NCI-H524 treated with DMSO at 0.1 percent for 48 hours (cell line): Measurements from ENCODE around the gene ZC3H4.

ENCODE experiments used
- DNase-seq: peaks from one replicate; lab custom pipeline; 2025; lab: John Stamatoyannopoulos, UW

Gene ZC3H4

DNA sequence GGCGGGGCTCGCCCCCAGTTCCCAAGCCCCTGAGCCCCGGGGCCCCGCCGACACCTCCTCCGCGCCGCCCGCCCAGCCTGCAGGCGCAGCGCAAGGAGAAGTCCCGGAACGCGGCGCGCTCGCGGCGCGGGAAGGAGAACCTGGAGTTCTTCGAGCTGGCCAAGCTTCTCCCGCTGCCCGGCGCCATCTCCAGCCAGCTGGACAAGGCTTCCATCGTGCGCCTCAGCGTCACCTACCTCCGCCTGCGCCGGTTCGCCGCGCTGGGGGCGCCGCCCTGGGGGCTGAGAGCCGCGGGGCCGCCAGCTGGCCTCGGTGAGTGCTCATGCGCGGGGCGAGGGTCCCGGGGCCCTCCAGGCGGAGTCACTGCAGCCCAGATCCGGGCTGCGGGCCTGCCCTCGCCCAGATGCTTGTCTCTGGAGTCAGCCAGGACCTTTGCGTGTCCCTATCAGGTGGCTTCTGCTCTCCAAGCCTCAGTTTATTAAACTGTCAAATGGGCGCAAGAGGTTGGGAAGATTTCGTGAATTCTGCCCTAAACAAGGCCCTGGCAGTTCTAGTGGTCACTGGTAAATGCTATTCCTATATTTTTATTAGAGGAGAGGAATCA is 91.9 kb downstream of the ZC3H4 start:
- no peak for DNase-seq

- DNase-seq, result no peak
Observed at GRCh38 chr19:47020992-47021496, 92.5 kb downstream of the ZC3H4 start.

- no peak for DNase-seq
Observed at GRCh38 chr19:47020132-47020805, 93.3 kb downstream of the ZC3H4 start.

GRCh38 chr19:47019431-47020041 is 94.0 kb downstream of the ZC3H4 start, which contains the start of gene NPAS1:
Gene NPAS1, plus strand, starts transcription at chr19:47019837. Its CDS starts 1,211 bp downstream, at chr19:47021048.
- no peak for DNase-seq

- DNase-seq, result no peak
Observed at GRCh38 chr19:47018923-47019322, 94.7 kb downstream of the ZC3H4 start.
